IgD-negative memory B cell (primary cell): ENCODE results near the gene GOLGA1. TPM values are rescaled to one million over a fixed set of nuclear protein-coding genes. Genes with fewer than 3 reads are reported as not detected.

Source experiments
- H3K27ac Mint-ChIP-seq, 3 donors: one replicate each; pipeline ENCODE4 v1.8.0; 2020 to 2022; ENCODE audit warnings: mild to moderate bottlenecking in 3 of 3, mixed read lengths in 3 of 3, moderate library complexity in 1 of 3
- H3K27me3 Mint-ChIP-seq: one replicate; pipeline ENCODE4 v1.8.0; 2021; ENCODE audit warnings: mixed read lengths
- H3K36me3 Mint-ChIP-seq: one replicate; pipeline ENCODE4 v1.8.0; 2020; ENCODE audit warnings: mild to moderate bottlenecking, mixed read lengths
- H3K4me1 Mint-ChIP-seq, 3 donors: one replicate each; pipeline ENCODE4 v1.8.0; 2020 to 2022; ENCODE audit warnings: mixed read lengths in 3 of 3, mild to moderate bottlenecking in 1 of 3
- H3K4me3 Mint-ChIP-seq, 4 donors: one replicate each; pipeline ENCODE4 v1.8.0; 2020 to 2022; ENCODE audit warnings: mild to moderate bottlenecking in 4 of 4, mixed read lengths in 4 of 4, moderate library complexity in 3 of 4
- H3K9me3 Mint-ChIP-seq, 3 donors: one replicate each; pipeline ENCODE4 v1.8.0; 2020 to 2021; ENCODE audit warnings: mixed read lengths in 3 of 3, mild to moderate bottlenecking in 1 of 3
- polyA plus RNA-seq: library from polyadenylated mRNA; unstranded; fragments of 300-500 nt; fragmentation: Illumina TruSeq; gene quantifications from one replicate; pipeline ENCODE4 v1.2.3, GENCODE V29; 2021

GOLGA1 gene
- polyA plus RNA-seq, 1 donor from 2014 or later, result 10.3 TPM

DNA sequence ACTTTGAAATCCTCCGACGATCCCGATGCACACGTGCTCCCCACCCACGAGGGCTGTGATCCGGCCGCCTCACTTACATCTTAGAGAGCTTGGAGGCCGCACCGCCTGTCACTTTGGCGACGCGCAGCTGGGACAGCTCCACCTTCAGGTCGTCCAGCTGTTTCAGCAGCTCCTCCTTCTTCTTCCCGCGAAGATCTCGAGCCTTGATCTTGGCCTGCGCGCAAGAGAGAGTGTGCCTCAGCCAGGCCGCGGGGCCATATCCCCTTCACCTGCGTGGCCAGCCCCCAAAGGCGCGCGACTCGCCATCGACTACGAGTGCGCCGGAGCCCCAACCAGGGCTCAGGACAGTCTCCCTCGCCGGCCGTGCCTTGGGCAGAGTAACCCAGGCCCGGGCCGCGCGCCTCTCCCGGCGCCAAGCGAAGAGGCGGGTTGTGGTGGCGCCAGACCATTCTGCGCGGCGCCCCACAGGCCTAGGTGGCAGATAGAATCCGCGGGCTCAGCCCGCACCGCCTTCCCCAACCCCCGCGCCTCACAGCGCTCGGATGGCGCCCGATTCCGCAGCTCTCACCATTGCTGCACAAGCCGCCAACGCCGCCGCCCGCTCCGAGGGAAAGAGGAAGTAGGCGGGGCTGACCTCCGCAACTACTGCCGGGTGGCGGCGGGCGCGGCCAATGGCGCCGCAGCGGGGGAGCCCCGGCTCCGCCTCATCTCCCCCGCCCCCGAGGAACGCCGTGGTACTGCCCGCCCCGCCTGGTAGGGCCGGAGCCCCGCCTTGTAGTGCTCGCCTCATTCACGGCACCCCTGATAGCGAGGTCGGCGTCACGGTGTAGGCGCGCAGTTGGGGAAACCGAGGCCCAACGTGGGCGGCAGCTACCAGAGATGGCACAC, 79.3 kb downstream of the GOLGA1 start, which contains the start of the genes ARPC5L and RPL35:
ARPC5L (plus strand) TSS at position 789 of the 888 bp plus-strand sequence. CDS start 7,161 bp downstream, outside the sequence.
RPL35 (minus strand) TSS at position 616 of the 888 bp plus-strand sequence; CDS start at position 571, 45 bp downstream.
- Mint-ChIP-seq H3K9me3 (no peaks in the 10 kb centered on the region), H3K27me3 (no peaks in the 10 kb centered on the region), H3K4me1 (peaks cover 12 to 26% (median 24%) of the 10 kb centered on the region in 3 donors), H3K4me3 (peak within 1 kb of the TSS; percentile 96 to 99 (median 97)), H3K36me3 (no peaks in the 10 kb centered on the region), H3K27ac (peak within 1 kb of the TSS; percentile 86 to 98 (median 94))

GRCh38 chr9:124860582-124861341, 80.1 kb downstream of the GOLGA1 start:
- peaks cover 12 to 26% (median 24%) of the 10 kb centered on the region in 3 donors for H3K4me1 Mint-ChIP-seq
- H3K36me3 Mint-ChIP-seq, result no peaks in the 10 kb centered on the region
- H3K4me3 Mint-ChIP-seq, result peak overlapping the region; percentile 96 to 99 (median 97)
- no peaks in the 10 kb centered on the region for H3K27me3 Mint-ChIP-seq
- H3K9me3 Mint-ChIP-seq, result no peaks in the 10 kb centered on the region
- peak overlapping the region; percentile 86 to 98 (median 94) for H3K27ac Mint-ChIP-seq

DNA sequence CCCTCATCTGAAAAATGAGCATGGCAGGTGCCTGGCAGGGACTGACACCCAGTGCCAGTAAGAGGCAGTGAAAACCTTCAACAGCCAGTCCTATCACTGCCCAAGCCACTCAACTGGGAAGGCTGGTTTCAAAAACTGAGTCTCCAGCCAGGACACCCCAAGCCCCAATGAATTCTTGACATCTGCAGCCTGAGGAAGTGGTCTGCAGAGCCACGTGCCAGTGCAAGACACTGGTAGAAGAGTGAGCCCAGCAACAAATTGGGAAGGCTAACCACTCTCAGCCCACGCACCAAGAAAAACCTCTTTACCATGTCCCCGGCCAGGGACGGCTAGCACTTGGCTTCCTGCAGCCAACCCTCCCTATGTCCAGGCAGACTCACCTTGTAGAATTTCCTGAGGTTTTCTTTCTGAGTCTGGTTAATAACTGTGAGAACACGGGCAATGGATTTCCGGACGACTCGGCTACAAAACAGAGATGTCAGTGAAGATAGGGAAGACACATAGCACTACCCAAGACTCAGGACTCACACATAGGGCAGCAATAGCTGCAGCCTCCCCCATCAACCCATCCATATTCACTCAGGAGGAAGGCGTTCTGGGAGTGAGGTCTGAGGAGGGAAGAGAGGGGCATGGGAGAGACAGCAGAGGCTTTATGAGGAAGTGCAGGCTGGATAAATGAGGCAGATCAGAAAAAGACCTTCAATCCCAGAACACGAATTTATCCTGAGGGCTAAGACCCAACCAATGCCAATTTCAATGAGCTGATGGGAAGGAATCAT, 80.9 kb downstream of the GOLGA1 start:
- peak overlapping the region; percentile 54 to 94 (median 81) for H3K27ac Mint-ChIP-seq
- peaks cover 14 to 29% (median 24%) of the 10 kb centered on the region in 3 donors for H3K4me1 Mint-ChIP-seq
- H3K27me3 Mint-ChIP-seq, result no peaks in the 10 kb centered on the region
- H3K36me3 Mint-ChIP-seq, result no peaks in the 10 kb centered on the region
- peak overlapping the region; percentile 96 to 99 (median 97) for H3K4me3 Mint-ChIP-seq
- no peaks in the 10 kb centered on the region for H3K9me3 Mint-ChIP-seq

DNA sequence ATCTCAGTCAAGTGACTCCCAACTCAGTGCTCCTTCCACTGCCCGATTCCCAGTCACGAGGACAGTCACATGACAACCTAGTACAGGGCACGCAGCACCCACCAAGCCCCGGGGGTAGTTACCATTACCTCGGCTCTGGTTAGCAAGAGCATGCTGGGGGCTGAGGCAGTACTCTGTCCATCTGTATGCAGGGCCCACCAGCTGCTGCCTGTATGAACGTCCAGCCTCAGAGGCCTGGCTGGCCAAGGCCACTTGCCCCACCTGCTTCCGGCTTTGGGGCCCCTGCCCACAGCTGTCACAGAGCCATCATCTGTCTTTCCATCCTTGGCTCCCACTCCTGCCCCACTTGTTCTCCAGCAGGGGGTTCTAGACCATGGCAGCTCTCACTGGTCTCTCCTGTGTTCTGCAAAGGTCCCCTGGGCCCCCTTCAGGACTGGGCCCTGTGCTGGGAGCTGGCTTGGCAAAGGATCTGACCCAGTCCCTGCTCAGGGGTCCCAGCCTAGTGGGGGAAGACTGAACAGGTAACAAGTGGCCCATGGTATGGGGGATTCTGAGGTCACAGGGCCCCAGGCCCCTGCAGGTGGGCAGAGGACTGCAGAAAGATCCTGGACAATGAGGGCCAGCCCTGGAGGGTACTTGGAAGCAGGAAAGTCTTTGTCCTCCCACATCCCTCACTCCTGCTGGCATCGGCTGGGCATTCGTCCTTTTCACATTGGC, 82.4 kb downstream of the GOLGA1 start:
- no peaks in the 10 kb centered on the region for H3K36me3 Mint-ChIP-seq
- H3K27me3 Mint-ChIP-seq, result no peaks in the 10 kb centered on the region
- peaks cover 17 to 25% (median 22%) of the 10 kb centered on the region in 3 donors for H3K4me1 Mint-ChIP-seq
- peak overlapping the region in 1 of 3 donors; percentile 59 for H3K27ac Mint-ChIP-seq
- no peaks in the 10 kb centered on the region for H3K9me3 Mint-ChIP-seq
- peak overlapping the region in 1 of 4 donors; percentile 65 for H3K4me3 Mint-ChIP-seq

DNA sequence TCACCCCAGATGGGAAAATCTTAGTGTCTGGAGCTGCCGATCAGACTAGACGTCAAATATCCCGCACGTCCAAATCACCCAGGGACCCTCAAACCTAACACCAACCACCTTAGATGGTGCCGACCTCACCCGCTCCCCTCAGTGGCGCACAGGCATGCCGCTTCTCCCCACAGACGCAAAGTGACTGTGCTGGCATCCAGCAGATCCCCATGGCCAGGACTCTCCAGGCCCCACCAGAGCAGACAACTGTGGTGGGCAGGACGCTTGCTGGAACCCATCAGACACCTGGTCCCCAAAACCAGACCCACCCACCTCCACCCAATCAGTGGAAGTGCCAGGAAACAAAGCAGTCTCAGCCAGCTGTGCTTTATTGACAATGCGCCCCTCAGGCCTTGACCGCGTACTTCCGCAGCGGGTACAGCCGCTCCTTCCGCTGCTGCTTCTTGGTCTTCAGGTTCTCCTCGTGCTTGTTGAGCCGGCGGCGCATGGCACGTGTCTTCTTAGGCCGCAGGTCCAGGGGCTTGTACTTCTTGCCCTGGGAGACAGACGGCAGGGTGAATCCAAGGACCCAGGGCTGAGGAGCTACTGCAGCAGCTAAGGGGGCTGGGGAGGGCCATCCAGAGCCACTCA, 83.2 kb downstream of the GOLGA1 start:
- Mint-ChIP-seq H3K4me3 (peak overlapping the region in 1 of 4 donors; percentile 45), H3K4me1 (peaks cover 18 to 26% (median 20%) of the 10 kb centered on the region in 3 donors)

DNA sequence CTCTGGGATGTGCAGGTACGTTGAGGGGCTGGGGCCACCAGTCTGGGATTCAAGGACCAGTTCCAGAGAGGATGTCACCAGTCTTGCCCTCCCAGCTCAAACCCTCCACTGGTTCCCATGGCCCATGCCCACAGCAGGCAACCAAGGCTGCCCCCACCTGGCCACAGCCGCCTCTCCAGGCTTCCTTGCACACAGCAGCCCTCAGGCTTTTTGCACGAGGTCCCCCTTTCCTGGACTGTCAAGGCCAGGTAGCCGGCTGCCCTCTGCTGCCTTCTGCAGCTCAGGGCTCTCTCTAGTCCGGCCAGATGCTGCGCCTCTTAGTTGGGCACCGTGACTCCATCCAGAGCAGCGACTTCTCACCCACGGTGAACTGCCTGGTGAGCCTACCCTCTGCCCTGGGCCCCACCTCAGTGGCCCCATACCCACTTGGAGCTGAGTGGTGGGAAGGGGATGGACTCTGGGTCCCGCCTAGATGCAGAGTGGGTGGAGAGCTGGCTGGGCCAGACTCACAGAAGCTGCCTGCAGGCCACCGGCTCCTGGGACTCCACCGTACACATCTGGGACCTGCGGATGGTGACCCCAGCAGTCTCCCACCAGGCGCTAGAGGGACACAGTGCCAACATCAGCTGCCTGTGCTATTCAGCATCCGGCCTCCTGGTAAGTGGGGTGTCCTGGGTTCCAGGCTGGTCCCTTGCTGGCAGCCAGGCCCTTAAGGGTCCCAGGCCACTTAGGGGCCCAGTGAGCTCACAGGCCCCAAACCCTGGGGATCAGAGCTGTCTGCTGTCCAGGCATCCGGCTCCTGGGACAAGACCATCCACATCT, 84.7 kb downstream of the GOLGA1 start:
- Mint-ChIP-seq H3K4me3 (peak overlapping the region in 1 of 4 donors; percentile 38), H3K27me3 (no peaks in the 10 kb centered on the region), H3K27ac (peak overlapping the region in 1 of 3 donors; percentile 67), H3K36me3 (no peaks in the 10 kb centered on the region), H3K9me3 (no peaks in the 10 kb centered on the region), H3K4me1 (peaks cover 10 to 24% (median 14%) of the 10 kb centered on the region in 3 donors)

More for the DNA sequence above, 83.2 kb downstream of the GOLGA1 start:
- H3K27me3 Mint-ChIP-seq, result no peaks in the 10 kb centered on the region
- no peaks in the 10 kb centered on the region for H3K36me3 Mint-ChIP-seq
- H3K27ac Mint-ChIP-seq, result no peak overlapping the region
- H3K9me3 Mint-ChIP-seq, result no peaks in the 10 kb centered on the region

DNA sequence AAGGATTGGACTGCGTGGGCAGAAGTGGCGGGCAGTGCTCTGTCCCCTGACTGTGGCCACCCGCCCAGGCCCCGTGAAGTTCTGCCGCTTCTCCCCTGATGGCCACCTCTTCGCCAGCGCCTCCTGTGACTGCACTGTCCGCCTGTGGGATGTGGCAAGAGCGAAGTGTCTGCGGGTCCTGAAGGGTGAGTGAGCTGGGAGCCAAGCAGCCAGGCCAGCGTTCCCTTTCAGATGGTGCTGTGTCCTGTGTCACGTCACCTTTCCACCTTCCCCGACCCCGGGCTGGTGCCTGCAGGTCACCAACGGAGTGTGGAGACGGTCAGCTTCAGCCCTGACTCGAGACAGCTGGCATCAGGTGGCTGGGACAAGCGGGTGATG, 85.3 kb downstream of the GOLGA1 start:
- Mint-ChIP-seq H3K4me1 (peaks cover 8 to 18% (median 9%) of the 10 kb centered on the region in 3 donors), H3K36me3 (no peaks in the 10 kb centered on the region), H3K4me3 (peak overlapping the region in 1 of 4 donors; percentile 3), H3K9me3 (no peaks in the 10 kb centered on the region), H3K27ac (peak overlapping the region in 2 of 3 donors; percentile 67 to 74), H3K27me3 (no peaks in the 10 kb centered on the region)

- Mint-ChIP-seq H3K4me1 (peaks cover 2 to 11% (median 8%) of the 10 kb centered on the region in 3 donors), H3K4me3 (peak overlapping the region in 1 of 4 donors; percentile 3), H3K27ac (peak overlapping the region; percentile 9 to 82 (median 67))
Measured at GRCh38 chr9:124854822-124855221, 86.1 kb downstream of the GOLGA1 start.

GRCh38 chr9:124854161-124854560, 86.7 kb downstream of the GOLGA1 start:
- no peaks in the 10 kb centered on the region for H3K9me3 Mint-ChIP-seq
- H3K4me1 Mint-ChIP-seq, result peaks cover 0 to 8% (median 8%) of the 10 kb centered on the region in 3 donors
- no peaks in the 10 kb centered on the region for H3K27me3 Mint-ChIP-seq
- peak overlapping the region; percentile 9 to 68 (median 67) for H3K27ac Mint-ChIP-seq
- H3K36me3 Mint-ChIP-seq, result no peaks in the 10 kb centered on the region
- H3K4me3 Mint-ChIP-seq, result peak overlapping the region in 2 of 4 donors; percentile 18 to 38

More at GRCh38 chr9:124854822-124855221, 86.1 kb downstream of the GOLGA1 start:
- no peaks in the 10 kb centered on the region for H3K36me3 Mint-ChIP-seq
- H3K27me3 Mint-ChIP-seq, result no peaks in the 10 kb centered on the region
- no peaks in the 10 kb centered on the region for H3K9me3 Mint-ChIP-seq

DNA sequence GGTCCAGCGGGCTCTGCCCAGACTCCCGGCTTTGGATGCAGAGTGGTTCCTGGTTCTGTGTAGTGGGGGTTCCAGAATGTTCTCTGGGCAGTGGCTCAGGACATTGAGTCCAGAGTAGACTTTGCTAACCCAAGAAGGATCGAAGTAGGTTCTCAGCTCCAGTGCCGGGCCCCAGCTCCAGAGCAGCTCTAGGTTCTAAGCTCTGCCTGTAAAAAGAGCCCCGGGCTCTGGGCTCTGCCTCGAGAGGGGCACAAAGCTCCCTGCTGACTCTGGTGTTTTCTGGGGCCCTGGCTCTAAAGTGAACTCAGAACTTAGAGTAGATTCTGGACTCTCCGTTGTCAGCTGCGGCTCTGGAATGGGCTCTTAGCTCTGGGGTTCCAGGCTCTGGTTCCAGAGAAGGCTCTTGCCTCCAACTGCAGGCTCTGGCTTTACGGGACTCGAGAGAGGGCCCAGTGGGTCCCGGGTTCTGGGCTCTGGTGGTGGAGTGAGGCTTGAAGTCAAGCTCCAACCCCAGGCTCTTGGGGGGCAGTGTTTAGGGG, 87.2 kb downstream of the GOLGA1 start:
- H3K27me3 Mint-ChIP-seq, result no peaks in the 10 kb centered on the region

DNA sequence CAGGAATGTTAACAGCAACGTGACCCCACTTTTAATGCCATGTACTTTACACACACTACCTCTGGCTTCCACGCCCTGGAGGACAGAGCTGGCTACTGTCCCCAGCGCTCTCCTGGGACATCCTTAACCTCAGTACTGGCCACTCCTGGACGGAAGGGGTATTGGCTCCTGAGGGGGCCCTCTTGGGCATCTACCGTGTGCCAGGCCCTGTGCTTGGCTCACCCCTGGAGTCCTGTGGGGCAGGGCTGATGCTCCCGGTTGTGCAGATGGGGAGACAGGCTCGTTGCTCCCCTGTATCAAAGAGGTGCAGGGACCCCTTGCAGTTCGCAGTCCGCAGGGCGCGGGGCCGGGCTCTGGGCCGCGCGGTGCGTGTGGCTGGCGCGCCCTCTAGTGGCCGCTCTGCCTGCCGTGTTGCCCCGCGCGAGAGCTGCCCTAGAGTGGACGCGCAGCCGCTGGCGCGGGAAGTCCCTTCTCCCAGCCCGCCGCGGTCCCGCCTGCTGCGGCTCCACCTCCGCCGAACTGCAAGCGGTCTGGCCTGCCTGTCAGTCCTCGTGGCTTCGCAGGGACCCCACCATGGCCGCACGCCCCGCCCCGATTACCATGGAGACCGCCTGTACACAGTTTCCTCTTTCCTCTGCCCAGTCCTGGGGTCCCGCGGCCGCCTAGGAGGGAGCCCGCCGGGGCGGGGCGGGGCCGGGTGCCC, 87.9 kb downstream of the GOLGA1 start, which contains the start of gene WDR38:
WDR38 (plus strand) TSS at position 632 of the 703 bp plus-strand sequence. CDS start 72 bp downstream, outside the sequence.
- H3K36me3 Mint-ChIP-seq, result no peaks in the 10 kb centered on the region
- no peaks in the 10 kb centered on the region for H3K27me3 Mint-ChIP-seq
- H3K4me3 Mint-ChIP-seq, result peak within 1 kb of the TSS; percentile 38 to 84 (median 65)
- peak within 1 kb of the TSS; percentile 67 to 68 (median 67) for H3K27ac Mint-ChIP-seq
- no peaks in the 10 kb centered on the region for H3K9me3 Mint-ChIP-seq
- peaks cover 0 to 8% (median 8%) of the 10 kb centered on the region in 3 donors for H3K4me1 Mint-ChIP-seq

More for the DNA sequence above, 87.2 kb downstream of the GOLGA1 start:
- Mint-ChIP-seq H3K9me3 (no peaks in the 10 kb centered on the region), H3K27ac (peak overlapping the region; percentile 67 to 68 (median 67)), H3K36me3 (no peaks in the 10 kb centered on the region), H3K4me3 (peak overlapping the region; percentile 38 to 84 (median 65)), H3K4me1 (peaks cover 0 to 8% (median 8%) of the 10 kb centered on the region in 3 donors)
